CD4-positive, alpha-beta T cell treated with Interleukin-21 for 1 hour (primary cell): ENCODE data around the gene VBP1.
"Not testable (repeated sequence)": the region's sequence is repeated elsewhere in the genome, so short reads cannot be mapped to it uniquely, and the experiment has no call there.

Source experiments
- DNase-seq: peaks from one replicate; pipeline ENCODE4 v3.0.0-alpha.2; 2020

VBP1 gene

DNA sequence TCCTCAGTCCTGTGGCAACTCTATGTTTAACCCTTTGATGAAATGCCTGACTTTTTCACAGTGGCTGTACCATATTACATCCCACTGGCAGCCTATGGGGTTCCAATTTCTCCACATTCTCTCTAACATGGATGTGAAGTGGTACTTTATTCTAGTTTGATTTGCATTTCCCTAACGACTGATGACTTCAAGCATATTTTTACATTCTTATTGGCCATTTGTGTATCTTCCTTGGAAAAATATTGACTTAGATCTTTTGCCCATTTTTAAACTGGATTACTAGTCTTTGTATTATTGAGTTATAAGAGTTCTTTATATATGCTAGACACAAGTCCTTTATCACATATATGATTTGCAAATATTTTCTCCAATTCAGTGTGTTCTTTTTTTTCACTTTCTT is 50.2 kb downstream of the VBP1 start:
- DNase-seq = no peak

DNA sequence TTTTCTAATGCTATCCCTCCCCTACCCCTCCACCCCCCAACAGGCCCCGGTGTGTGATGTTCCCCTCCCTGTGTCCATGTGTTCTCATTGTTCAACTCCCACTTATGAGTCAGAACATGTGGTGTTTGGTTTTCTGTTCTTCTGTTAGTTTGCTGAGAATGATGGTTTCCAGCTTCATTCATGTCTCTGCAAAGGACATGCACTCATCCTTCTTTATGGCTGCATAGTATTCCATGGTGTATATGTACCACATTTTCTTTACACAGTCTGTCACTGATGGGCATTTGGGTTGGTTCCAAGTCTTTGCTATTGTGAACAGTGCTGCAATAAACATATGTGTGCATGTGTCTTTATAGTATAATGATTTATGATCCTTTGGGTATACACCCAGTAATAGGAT is 51.7 kb downstream of the VBP1 start:
- not testable (repeated sequence) for DNase-seq

- DNase-seq = no peak
These were observed 54.7 kb downstream of the VBP1 start for GRCh38 chrX:155270969-155271368.

GRCh38 chrX:155279873-155280272 is 63.6 kb downstream of the VBP1 start:
- DNase-seq = no peak
